ENCODE results near the gene ERCC6L2.

GRCh38 chr9:95852059-95853032 is 23.1 kb upstream of the ERCC6L2 start:
- no peak for TF ChIP-seq CTCF (IDR thresholded peaks at IDR 0.05; ENCODE audit: poor library complexity, severe bottlenecking)
- TF ChIP-seq SMC3 (conservative IDR thresholded peaks at IDR 0.05; ENCODE audit: poor library complexity) = no peak
- TF ChIP-seq POLR2AphosphoS5 (IDR thresholded peaks at IDR 0.05) = no peak
- no peak for TF ChIP-seq EP300 (conservative IDR thresholded peaks at IDR 0.05; ENCODE audit: poor library complexity, severe bottlenecking)
- no peak for TF ChIP-seq REST (IDR thresholded peaks at IDR 0.05; ENCODE audit: borderline replicate concordance)
- no peak for TF ChIP-seq RAD21 (conservative IDR thresholded peaks at IDR 0.05)
- no peak for TF ChIP-seq TAF1 (IDR thresholded peaks at IDR 0.05; ENCODE audit: low read depth)

Measured in neural cell (in vitro differentiated cells).